ENCODE measurements around the gene BAHCC1. TPM values are rescaled to one million over a fixed set of nuclear protein-coding genes. Genes with fewer than 3 reads are reported as not detected.

The BAHCC1 gene
- total and polyA plus RNA-seq, 9 of the 15 experiments (the other 6 are each of a cell fraction or from before 2014, with no cell fraction given) = 0.14 to 26.9 (median 5.0) TPM

DNA sequence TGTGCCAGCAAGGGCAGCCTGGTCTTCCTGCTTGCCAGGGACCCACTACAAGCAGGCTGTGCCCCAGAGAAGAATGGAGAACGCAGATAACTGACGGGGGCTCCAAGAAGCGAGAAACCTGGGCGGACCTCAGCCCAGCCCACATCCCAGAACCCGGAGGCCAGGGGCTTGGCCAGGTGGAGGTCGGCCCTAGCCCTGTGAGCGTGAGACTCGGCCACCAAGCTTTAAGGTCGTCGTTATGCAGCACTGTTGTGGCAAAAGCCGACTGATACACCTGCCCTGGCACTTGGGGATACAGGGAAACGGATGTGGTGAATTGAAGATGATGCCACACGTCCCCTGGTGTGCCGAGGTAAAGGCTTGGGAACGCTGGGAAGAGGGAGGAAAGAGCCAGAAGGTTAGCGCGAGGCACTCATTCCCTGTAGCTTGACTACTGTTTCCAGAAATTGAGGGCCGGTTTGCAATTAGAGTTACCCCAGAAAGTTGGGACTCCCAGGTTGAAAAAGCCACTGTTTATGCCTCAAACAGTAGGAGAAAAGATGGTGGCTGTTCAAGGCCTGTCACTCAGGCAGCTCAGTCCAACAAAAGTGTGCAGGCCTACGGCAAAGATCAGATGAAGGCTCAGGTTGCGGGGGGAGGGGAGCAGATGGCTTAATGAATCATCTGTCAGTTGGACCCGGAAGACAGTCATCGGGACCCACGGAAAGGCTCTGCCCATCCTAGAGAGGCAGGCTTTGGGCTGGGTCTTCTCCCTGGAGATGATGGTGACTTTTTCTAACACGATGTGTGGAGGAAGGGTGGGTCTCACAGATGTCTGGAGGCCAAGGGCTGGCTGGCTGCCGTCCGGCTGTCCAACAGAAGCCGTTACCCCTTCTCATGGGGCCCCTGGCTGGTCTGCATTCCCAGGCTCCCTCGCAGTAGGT, 45.6 kb upstream of the BAHCC1 start (continued):
- TF ChIP-seq, protein P1, sequence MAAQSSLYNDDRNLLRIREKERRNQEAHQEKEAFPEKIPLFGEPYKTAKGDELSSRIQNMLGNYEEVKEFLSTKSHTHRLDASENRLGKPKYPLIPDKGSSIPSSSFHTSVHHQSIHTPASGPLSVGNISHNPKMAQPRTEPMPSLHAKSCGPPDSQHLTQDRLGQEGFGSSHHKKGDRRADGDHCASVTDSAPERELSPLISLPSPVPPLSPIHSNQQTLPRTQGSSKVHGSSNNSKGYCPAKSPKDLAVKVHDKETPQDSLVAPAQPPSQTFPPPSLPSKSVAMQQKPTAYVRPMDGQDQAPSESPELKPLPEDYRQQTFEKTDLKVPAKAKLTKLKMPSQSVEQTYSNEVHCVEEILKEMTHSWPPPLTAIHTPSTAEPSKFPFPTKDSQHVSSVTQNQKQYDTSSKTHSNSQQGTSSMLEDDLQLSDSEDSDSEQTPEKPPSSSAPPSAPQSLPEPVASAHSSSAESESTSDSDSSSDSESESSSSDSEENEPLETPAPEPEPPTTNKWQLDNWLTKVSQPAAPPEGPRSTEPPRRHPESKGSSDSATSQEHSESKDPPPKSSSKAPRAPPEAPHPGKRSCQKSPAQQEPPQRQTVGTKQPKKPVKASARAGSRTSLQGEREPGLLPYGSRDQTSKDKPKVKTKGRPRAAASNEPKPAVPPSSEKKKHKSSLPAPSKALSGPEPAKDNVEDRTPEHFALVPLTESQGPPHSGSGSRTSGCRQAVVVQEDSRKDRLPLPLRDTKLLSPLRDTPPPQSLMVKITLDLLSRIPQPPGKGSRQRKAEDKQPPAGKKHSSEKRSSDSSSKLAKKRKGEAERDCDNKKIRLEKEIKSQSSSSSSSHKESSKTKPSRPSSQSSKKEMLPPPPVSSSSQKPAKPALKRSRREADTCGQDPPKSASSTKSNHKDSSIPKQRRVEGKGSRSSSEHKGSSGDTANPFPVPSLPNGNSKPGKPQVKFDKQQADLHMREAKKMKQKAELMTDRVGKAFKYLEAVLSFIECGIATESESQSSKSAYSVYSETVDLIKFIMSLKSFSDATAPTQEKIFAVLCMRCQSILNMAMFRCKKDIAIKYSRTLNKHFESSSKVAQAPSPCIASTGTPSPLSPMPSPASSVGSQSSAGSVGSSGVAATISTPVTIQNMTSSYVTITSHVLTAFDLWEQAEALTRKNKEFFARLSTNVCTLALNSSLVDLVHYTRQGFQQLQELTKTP (IDR thresholded peaks at IDR 0.05; ENCODE audit: low read depth in 1 of 2, partially characterized antibody in 2 of 2) = peak in 1 of 2 experiments; percentile 68
- peak in 1 of 2 experiments; percentile 80; a peak in 2 of 4 replicates for TF ChIP-seq RCOR1 (IDR thresholded peaks at IDR 0.05; ENCODE audit: borderline replicate concordance in 1 of 2, low read depth in 2 of 2, low read length in 2 of 2)
- TF ChIP-seq, protein P2, sequence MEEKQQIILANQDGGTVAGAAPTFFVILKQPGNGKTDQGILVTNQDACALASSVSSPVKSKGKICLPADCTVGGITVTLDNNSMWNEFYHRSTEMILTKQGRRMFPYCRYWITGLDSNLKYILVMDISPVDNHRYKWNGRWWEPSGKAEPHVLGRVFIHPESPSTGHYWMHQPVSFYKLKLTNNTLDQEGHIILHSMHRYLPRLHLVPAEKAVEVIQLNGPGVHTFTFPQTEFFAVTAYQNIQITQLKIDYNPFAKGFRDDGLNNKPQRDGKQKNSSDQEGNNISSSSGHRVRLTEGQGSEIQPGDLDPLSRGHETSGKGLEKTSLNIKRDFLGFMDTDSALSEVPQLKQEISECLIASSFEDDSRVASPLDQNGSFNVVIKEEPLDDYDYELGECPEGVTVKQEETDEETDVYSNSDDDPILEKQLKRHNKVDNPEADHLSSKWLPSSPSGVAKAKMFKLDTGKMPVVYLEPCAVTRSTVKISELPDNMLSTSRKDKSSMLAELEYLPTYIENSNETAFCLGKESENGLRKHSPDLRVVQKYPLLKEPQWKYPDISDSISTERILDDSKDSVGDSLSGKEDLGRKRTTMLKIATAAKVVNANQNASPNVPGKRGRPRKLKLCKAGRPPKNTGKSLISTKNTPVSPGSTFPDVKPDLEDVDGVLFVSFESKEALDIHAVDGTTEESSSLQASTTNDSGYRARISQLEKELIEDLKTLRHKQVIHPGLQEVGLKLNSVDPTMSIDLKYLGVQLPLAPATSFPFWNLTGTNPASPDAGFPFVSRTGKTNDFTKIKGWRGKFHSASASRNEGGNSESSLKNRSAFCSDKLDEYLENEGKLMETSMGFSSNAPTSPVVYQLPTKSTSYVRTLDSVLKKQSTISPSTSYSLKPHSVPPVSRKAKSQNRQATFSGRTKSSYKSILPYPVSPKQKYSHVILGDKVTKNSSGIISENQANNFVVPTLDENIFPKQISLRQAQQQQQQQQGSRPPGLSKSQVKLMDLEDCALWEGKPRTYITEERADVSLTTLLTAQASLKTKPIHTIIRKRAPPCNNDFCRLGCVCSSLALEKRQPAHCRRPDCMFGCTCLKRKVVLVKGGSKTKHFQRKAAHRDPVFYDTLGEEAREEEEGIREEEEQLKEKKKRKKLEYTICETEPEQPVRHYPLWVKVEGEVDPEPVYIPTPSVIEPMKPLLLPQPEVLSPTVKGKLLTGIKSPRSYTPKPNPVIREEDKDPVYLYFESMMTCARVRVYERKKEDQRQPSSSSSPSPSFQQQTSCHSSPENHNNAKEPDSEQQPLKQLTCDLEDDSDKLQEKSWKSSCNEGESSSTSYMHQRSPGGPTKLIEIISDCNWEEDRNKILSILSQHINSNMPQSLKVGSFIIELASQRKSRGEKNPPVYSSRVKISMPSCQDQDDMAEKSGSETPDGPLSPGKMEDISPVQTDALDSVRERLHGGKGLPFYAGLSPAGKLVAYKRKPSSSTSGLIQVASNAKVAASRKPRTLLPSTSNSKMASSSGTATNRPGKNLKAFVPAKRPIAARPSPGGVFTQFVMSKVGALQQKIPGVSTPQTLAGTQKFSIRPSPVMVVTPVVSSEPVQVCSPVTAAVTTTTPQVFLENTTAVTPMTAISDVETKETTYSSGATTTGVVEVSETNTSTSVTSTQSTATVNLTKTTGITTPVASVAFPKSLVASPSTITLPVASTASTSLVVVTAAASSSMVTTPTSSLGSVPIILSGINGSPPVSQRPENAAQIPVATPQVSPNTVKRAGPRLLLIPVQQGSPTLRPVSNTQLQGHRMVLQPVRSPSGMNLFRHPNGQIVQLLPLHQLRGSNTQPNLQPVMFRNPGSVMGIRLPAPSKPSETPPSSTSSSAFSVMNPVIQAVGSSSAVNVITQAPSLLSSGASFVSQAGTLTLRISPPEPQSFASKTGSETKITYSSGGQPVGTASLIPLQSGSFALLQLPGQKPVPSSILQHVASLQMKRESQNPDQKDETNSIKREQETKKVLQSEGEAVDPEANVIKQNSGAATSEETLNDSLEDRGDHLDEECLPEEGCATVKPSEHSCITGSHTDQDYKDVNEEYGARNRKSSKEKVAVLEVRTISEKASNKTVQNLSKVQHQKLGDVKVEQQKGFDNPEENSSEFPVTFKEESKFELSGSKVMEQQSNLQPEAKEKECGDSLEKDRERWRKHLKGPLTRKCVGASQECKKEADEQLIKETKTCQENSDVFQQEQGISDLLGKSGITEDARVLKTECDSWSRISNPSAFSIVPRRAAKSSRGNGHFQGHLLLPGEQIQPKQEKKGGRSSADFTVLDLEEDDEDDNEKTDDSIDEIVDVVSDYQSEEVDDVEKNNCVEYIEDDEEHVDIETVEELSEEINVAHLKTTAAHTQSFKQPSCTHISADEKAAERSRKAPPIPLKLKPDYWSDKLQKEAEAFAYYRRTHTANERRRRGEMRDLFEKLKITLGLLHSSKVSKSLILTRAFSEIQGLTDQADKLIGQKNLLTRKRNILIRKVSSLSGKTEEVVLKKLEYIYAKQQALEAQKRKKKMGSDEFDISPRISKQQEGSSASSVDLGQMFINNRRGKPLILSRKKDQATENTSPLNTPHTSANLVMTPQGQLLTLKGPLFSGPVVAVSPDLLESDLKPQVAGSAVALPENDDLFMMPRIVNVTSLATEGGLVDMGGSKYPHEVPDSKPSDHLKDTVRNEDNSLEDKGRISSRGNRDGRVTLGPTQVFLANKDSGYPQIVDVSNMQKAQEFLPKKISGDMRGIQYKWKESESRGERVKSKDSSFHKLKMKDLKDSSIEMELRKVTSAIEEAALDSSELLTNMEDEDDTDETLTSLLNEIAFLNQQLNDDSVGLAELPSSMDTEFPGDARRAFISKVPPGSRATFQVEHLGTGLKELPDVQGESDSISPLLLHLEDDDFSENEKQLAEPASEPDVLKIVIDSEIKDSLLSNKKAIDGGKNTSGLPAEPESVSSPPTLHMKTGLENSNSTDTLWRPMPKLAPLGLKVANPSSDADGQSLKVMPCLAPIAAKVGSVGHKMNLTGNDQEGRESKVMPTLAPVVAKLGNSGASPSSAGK (IDR thresholded peaks at IDR 0.05) = peak; percentile 91
- no peak for TF ChIP-seq ZNF699 (CRISPR knock-in tag; IDR thresholded peaks at IDR 0.05; ENCODE audit: insufficient replicate concordance)
- TF ChIP-seq RHOXF2B (CRISPR knock-in tag; conservative IDR thresholded peaks at IDR 0.05) = no peak
- TF ChIP-seq PTTG1 (tag; IDR thresholded peaks at IDR 0.05; ENCODE audit: low read depth) = no peak
- TF ChIP-seq ZZZ3 (IDR thresholded peaks at IDR 0.05) = no peak
- 0 out of 2 replicates have a peak, but pooled peaks have one; percentile 25 for TF ChIP-seq THRAP3 (IDR thresholded peaks at IDR 0.05; ENCODE audit: borderline replicate concordance)
- TF ChIP-seq PHF8 (IDR thresholded peaks at IDR 0.05; ENCODE audit: borderline replicate concordance, low read length) = peak; percentile 47; the same call in 1 of the 2 replicates
- TF ChIP-seq BRD4 (IDR thresholded peaks at IDR 0.05) = peak; percentile 63; the same call in 1 of the 2 replicates
